ENCODE results near the gene AFAP1. TPM values are rescaled to one million over a fixed set of nuclear protein-coding genes. Genes with fewer than 3 reads are reported as not detected.

The AFAP1 gene
- total and polyA plus RNA-seq, 2 donors from 2014 or later = 2.6 to 26.3 TPM

DNA sequence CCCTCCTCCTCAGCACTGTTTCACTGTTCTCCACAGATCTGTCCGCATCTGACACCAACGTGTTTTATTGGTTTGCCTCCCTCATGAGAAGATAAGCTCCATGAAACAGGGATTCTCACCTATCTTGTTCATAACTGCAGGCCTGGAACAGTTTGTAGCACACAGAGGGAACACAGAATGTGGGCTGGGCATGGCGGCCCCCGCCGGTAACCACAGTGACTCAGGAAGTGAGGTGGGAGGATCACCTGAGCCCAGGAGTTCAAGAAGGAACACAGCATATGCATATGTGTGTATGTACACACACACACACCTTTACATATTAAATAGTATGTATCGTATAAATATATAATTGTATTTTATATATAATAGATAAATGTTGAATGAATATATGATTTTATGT is 168.6 kb downstream of the AFAP1 start:
- no peaks in the 10 kb centered on the region for H3K9me3 ChIP-seq (ENCODE audit: control insufficient read depth in 2 of 3, insufficient read depth in 1 of 3, low read length in 3 of 3)
- H3K27ac ChIP-seq (ENCODE audit: low read depth in 2 of 2, low read length in 2 of 2) = no peak overlapping the region
- intact Hi-C loops (cut with DNase I) = no loop called here
- DNase-seq (peak in 1 of 5 donors; percentile 41), FAIRE-seq (no peak)
- H3K4me3 ChIP-seq (ENCODE audit: low read length in 3 of 3) = no peak overlapping the region
- no peaks in the 10 kb centered on the region for H3K27me3 ChIP-seq (ENCODE audit: control insufficient read depth, insufficient read depth, low read length)
- peaks cover 0 to 8% (median 0%) of the 10 kb centered on the region in 3 donors for H3K4me1 ChIP-seq (ENCODE audit: control insufficient read depth in 2 of 3, insufficient read depth in 2 of 3, low read depth in 1 of 3, low read length in 3 of 3)
- TF ChIP-seq, protein P1, sequence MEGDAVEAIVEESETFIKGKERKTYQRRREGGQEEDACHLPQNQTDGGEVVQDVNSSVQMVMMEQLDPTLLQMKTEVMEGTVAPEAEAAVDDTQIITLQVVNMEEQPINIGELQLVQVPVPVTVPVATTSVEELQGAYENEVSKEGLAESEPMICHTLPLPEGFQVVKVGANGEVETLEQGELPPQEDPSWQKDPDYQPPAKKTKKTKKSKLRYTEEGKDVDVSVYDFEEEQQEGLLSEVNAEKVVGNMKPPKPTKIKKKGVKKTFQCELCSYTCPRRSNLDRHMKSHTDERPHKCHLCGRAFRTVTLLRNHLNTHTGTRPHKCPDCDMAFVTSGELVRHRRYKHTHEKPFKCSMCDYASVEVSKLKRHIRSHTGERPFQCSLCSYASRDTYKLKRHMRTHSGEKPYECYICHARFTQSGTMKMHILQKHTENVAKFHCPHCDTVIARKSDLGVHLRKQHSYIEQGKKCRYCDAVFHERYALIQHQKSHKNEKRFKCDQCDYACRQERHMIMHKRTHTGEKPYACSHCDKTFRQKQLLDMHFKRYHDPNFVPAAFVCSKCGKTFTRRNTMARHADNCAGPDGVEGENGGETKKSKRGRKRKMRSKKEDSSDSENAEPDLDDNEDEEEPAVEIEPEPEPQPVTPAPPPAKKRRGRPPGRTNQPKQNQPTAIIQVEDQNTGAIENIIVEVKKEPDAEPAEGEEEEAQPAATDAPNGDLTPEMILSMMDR (IDR thresholded peaks at IDR 0.05; ENCODE audit: borderline replicate concordance, extremely low read depth, insufficient read depth) = no peak
- peaks cover 0 to 4% (median 3%) of the 10 kb centered on the region in 3 donors for H3K36me3 ChIP-seq (ENCODE audit: control insufficient read depth in 2 of 3, insufficient read depth in 3 of 3, low read length in 3 of 3)
- H3K9ac ChIP-seq (ENCODE audit: low read length in 3 of 3) = no peak overlapping the region

- Histone ChIP-seq H3K36me3 (ENCODE audit: control insufficient read depth in 2 of 3, insufficient read depth in 3 of 3, low read length in 3 of 3) (peaks cover 0 to 4% (median 3%) of the 10 kb centered on the region in 3 donors), H3K27me3 (ENCODE audit: control insufficient read depth, insufficient read depth, low read length) (no peaks in the 10 kb centered on the region), H3K9ac (ENCODE audit: low read length in 3 of 3) (no peak overlapping the region), H3K27ac (ENCODE audit: low read depth in 2 of 2, low read length in 2 of 2) (no peak overlapping the region), H3K4me1 (ENCODE audit: control insufficient read depth in 2 of 3, insufficient read depth in 2 of 3, low read depth in 1 of 3, low read length in 3 of 3) (peaks cover 0 to 8% (median 0%) of the 10 kb centered on the region in 3 donors), H3K9me3 (ENCODE audit: control insufficient read depth in 2 of 3, insufficient read depth in 1 of 3, low read length in 3 of 3) (no peaks in the 10 kb centered on the region), H3K4me3 (ENCODE audit: low read length in 3 of 3) (no peak overlapping the region)
- TF ChIP-seq, protein P1 (IDR thresholded peaks at IDR 0.05; ENCODE audit: borderline replicate concordance, extremely low read depth, insufficient read depth) = peak; percentile 30
- FAIRE-seq (no peak), DNase-seq (peak in 2 of 5 donors; percentile 56 to 59)
- intact Hi-C loops (cut with DNase I) = no loop called here
These were observed 169.2 kb downstream of the AFAP1 start for GRCh38 chr4:7770224-7771050.

GRCh38 chr4:7769396-7770223 is 170.1 kb downstream of the AFAP1 start:
- Histone ChIP-seq H3K4me1 (ENCODE audit: control insufficient read depth in 2 of 3, insufficient read depth in 2 of 3, low read depth in 1 of 3, low read length in 3 of 3) (peaks cover 0 to 8% (median 0%) of the 10 kb centered on the region in 3 donors), H3K4me3 (ENCODE audit: low read length in 3 of 3) (no peak overlapping the region), H3K9ac (ENCODE audit: low read length in 3 of 3) (no peak overlapping the region), H3K27ac (ENCODE audit: low read depth in 2 of 2, low read length in 2 of 2) (no peak overlapping the region), H3K36me3 (ENCODE audit: control insufficient read depth in 2 of 3, insufficient read depth in 3 of 3, low read length in 3 of 3) (peaks cover 0 to 4% (median 3%) of the 10 kb centered on the region in 3 donors), H3K27me3 (ENCODE audit: control insufficient read depth, insufficient read depth, low read length) (no peaks in the 10 kb centered on the region), H3K9me3 (ENCODE audit: control insufficient read depth in 2 of 3, insufficient read depth in 1 of 3, low read length in 3 of 3) (no peaks in the 10 kb centered on the region)
- TF ChIP-seq, protein P1 (IDR thresholded peaks at IDR 0.05; ENCODE audit: borderline replicate concordance, extremely low read depth, insufficient read depth) = no peak
- no peak for DNase-seq
- intact Hi-C loops (cut with DNase I) = no loop called here
- FAIRE-seq = no peak

Data from kidney (tissue), 14 donors.